GM18505 (cell line): ENCODE measurements around the gene TMCC3.

ENCODE experiments used
- ATAC-seq: cut with Tn5 transposase; IDR thresholded peaks from one replicate; pipeline ENCODE4 v1.9.1; 2021; ENCODE audit not compliant: unreplicated experiment
- POLR2A ChIP-seq: IDR thresholded peaks from 4 replicates; pipeline ENCODE4 v1.6.1; 2011; ENCODE audit warnings: borderline replicate concordance; ENCODE audit not compliant: insufficient read depth, insufficient read length; ENCODE audit errors: extremely low read depth

Gene TMCC3

GRCh38 chr12:94679554-94680195 is 29.3 kb upstream of the TMCC3 start:
- TF ChIP-seq POLR2A, result no peak
- no peak for ATAC-seq

DNA sequence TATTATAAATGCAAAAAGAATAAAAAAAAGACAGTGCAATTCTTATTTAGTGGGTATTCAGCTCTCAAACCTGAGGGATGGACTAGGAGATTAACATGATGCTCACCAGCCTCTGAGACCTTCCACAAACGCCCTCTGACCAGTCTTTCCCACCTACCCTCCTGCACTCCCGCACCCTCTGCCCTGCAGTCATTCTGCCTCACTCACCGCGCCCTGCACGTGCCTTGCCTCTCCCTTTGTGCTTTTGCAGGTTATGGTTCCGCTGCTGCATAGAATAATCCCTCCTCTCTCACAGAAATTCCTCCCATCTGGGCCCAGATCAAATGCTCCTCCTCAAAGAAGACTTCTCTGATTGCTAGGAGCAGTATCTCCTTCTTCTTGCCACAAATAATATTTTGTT is 28.5 kb upstream of the TMCC3 start:
- no peak for TF ChIP-seq POLR2A
- no peak for ATAC-seq

- no peak for ATAC-seq
- no peak for TF ChIP-seq POLR2A
These were observed 28.0 kb upstream of the TMCC3 start for GRCh38 chr12:94678379-94678778.

DNA sequence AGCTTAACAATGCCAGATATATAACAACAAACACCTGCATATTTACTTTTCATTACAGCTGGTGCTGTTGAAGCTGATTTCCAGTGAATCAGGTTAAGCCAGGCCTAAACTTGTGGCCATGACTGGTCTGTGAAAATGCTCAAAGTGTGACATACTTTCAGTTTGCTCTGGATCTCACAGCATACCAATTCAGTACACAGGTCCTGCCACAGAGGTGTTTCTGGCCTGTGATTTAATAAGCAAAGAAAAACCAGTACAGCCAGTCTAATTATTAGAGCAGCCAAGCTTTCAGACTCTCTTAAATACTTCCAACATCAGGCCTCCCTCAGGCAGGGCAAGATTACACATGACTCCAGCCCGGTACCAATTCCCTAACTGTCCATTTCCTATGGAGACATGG is 27.4 kb upstream of the TMCC3 start:
- TF ChIP-seq POLR2A, result no peak
- ATAC-seq, result no peak

DNA sequence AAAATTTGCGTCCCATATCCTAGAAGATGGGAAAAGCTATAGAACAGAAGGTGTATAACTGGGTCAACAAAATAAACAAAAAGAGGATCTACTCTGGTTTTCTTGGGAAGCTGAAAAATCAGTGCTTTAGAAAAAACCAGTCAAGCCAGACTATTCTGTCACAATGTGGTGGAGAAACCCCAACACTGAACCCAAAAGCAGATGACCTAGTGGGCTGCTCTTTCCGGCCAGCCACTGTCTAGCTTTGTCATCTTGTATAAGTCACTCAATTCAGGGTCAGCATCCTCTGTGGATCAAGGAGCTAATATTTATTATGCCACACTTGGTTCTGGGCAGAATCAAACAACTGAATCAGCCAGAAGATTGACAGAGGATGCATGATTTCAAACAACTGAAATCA is 26.6 kb upstream of the TMCC3 start:
- no peak for ATAC-seq
- TF ChIP-seq POLR2A, result no peak

- TF ChIP-seq POLR2A, result no peak
- peak; percentile 85 for ATAC-seq
These were observed 25.8 kb upstream of the TMCC3 start for GRCh38 chr12:94676031-94676641.

GRCh38 chr12:94674835-94675234 is 24.5 kb upstream of the TMCC3 start:
- TF ChIP-seq POLR2A, result no peak

DNA sequence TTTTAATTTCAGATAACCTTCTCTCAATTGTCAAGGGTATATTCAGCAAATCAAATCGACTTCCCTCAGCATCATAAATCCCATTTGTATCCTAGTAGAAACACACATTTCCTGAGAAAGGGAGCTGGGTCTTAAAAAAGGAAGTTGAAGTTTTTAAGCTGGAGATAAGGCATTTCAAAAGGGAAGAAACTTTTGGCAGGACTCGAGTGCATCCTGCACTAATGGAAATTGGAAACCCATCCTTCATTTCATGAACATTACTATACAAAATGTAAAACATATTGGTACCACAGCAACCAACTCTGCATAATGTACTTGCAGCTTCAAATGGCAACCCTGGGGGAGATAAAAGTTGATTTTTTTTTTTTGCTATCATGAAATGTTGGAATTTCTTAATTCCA is 23.7 kb upstream of the TMCC3 start:
- ATAC-seq, result no peak
- no peak for TF ChIP-seq POLR2A

More at GRCh38 chr12:94674835-94675234, 24.5 kb upstream of the TMCC3 start:
- ATAC-seq, result no peak

- ATAC-seq, result no peak
- no peak for TF ChIP-seq POLR2A
These were observed 23.1 kb upstream of the TMCC3 start for GRCh38 chr12:94673496-94673895.

- ATAC-seq, result no peak
- TF ChIP-seq POLR2A, result no peak
These were observed 21.6 kb upstream of the TMCC3 start for GRCh38 chr12:94671917-94672316.

DNA sequence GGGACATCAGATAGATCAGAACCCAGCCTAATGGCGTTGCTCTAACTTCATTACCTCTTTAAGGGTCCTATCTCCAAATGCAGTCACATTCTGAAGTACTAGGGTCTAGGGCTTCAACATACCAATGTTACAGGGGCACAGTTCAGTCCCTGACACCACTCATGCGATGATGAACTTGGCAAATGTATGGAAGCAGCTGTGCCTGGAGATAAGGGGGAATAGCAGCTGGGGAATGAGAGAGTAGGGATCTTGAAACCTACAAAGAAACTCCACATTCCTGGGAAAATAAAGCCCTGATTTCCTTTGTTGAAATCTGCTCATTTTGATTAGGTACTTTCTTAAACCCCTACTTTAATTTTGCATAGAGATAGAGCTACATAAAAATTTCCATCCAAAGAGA is 20.5 kb upstream of the TMCC3 start:
- no peak for TF ChIP-seq POLR2A
- ATAC-seq, result no peak

DNA sequence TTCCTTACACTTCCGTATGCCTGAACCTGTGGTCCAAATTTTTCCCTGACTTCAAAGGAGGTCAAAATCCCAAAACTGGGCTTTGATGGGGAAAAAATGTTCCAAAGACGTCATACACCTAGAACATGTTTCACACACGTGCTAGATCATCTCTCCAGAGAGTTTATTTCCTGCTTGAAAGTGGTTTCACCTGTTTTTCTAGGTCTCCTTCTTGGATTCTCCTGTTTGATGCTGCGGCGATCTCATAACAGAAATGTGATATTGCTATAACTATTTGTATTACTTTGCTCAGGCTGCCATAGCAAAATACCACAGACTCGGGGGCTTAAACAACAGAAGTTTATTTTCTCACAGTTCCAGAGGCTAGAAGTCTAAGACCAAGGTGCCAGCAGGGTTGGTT is 19.7 kb upstream of the TMCC3 start:
- no peak for TF ChIP-seq POLR2A
- ATAC-seq, result no peak

GRCh38 chr12:94667031-94667540 is 16.7 kb upstream of the TMCC3 start:
- no peak for ATAC-seq

GRCh38 chr12:94666158-94666557 is 15.8 kb upstream of the TMCC3 start:
- TF ChIP-seq POLR2A, result no peak
- no peak for ATAC-seq

More at GRCh38 chr12:94667031-94667540, 16.7 kb upstream of the TMCC3 start:
- TF ChIP-seq POLR2A, result no peak
